ENCODE results near the gene E2F7.

E2F7 gene

DNA sequence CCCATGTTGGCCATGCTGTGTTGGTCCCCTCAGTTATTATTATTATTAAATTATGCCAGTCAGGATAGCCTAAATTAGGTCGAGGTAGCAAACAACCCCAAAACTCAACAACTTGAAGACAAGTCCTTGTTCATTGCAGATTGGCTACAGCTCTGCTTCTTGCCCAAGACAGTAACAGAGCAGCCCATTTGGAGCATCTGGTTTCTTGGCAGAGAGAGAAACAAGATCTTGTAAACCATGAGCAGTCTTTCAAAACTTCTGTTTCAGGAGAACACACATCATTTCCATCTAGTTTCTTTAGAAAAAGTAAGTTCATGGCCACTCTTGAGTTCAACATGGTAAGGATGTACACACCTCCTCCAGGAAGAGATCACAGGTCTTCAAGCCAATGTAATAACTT lies 52.3 kb downstream of the E2F7 start:
- DNase-seq: no peak

DNA sequence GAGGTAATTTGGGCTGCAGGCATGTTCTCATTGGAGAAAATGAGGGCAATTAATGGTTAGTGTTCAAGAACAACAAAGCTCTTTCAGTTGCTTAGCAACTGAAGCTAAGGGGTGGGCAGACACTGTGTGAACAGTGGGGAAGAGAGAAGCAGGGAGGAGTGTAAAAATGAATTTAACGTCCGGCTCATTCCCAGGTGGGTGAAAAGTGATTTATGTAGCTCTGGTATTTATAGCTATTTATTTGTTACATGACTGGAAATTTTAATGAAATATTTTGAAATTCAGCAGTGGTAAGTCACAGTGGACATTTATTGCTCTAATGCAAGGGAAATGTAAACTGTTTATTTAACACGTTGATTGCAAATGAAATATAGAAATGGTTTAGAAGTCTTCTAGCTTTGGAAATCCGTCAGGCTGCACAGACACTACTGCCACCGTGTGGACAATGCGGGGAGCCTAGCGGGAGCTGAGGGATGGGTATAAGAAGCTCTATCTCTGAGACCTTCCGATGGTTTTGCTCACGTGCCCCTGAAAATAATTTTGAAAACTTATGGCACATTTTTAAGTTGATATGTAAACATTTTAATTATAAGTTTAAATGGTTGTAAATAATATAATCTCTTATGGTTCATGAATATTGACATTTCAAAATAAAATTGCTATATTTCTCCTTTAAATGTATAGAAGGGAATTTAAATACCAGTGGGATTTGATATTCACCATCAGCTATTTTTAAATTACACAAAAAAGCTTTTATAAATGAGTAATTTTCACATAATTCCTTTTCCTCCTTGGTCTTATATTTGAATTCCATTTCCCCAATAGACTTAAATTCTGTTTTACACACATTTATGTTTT lies 54.4 kb downstream of the E2F7 start:
- DNase-seq: peak; percentile 70

DNA sequence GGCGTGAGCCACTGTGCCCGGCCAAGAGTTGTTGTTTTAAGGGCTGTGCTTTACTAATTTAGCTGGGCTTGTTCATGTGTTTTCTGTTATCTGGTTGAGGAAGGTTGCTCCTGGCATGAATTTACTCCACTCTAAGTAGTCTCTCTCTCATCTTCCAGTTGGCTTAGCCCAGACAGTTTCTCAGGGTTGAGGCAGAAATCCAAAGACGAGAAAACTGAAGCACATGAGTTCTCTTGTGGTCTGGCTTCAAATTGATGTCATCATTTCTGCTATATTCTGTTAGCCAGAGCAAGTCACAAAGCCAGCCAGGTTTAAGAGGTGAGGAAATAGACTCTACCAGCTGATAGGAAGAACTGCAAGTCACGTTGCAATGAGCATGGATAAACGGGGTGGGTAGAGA lies 57.9 kb downstream of the E2F7 start:
- no peak for DNase-seq

DNA sequence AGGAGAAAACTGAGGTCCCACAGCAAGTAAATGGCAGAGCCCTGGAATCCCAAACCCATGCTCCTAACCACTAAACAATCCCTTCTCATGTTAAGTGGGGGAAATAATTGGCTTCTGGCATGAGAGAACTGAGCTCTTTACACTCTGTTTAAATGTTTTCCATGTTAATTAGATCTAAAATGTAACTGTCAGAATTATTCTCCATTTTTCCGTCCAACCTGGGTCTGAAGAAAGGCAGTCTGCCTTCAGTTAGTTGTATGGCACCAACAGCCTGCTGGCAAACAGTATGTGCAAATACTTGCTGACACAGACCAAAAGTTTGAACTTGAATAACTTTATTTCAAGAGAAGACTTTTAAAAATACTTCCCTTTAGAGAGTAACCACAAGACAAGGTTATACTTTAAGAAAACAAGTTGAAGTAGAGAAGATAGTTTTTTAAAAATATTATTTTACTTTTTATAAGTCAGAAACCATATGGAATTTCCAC lies 59.7 kb downstream of the E2F7 start:
- DNase-seq: no peak

DNA sequence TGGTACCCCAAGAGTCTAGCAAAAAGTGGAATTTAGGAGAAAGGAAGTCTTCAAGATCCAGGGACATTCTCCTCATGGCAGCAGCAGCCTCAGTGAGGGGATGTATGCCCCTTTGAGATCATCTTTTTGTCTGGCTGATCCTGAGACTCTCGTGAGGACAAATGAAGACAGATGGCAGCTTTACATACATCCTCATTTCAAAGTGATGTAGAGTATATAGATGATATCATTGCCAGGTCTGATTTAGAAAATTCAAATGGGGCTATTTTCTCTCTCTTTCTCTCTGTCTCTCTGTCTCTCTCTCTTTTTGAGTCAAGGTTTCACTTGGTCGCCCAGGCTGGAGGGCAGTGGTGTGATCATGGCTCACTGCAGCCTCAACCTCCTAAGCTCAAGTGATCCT lies 61.5 kb downstream of the E2F7 start:
- no peak for DNase-seq

DNA sequence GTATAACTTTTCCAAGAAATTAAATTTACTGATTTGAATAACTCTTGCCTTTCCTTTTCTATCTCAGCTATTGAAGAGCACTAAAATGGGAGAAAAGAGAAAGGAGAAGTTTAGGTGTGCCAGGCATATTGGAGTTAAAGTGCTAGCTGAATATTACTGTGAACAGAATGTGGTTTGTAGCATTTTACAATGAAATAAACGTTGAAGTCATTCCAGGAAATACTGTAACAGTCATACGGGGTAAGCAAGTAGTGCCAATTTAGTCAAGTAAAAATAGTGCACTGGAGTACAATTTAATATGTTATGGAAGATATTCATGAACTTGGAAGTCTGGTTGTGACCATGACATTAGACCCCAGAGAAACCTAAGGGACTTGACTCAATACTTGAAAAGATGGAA lies 62.1 kb downstream of the E2F7 start:
- DNase-seq: no peak

DNA sequence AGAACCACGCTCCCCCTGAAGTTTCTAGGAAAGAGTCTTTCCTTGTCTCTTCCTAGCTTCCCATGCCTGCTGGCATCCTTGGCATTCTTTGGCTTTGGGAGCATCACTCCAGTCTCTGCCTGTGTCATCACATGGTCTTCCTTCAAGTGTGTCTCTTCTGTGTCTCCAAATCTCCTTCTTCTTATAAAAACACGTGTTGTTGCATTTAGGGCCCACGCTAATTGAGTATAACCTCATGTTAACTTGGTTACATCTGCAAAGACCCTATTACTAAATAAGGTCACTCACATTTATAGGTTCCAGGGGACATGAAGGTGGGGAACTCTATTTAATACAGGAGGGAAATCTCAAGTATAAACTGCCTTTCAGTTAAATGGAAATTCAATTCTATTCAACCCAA lies 63.0 kb downstream of the E2F7 start:
- DNase-seq: no peak

DNA sequence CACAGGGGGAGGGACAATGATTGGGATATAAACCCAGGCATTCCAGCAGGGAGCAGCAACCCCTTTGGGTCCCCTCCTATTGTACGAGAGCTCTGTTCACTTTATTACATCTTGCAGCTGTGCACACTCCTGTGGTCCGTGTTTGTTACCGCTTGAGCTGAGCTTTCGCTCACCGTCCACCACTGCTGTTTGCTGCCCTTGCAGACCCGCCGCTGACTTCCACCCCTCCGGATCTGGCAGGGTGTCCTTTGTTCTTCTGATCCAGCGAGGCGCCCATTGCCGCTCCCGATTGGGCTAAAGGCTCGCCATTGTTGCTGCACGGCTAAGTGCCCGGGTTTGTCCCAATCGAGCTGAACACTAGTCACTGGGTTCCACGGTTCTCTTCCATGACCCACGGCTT lies 64.1 kb downstream of the E2F7 start:
- DNase-seq: no peak

DNA sequence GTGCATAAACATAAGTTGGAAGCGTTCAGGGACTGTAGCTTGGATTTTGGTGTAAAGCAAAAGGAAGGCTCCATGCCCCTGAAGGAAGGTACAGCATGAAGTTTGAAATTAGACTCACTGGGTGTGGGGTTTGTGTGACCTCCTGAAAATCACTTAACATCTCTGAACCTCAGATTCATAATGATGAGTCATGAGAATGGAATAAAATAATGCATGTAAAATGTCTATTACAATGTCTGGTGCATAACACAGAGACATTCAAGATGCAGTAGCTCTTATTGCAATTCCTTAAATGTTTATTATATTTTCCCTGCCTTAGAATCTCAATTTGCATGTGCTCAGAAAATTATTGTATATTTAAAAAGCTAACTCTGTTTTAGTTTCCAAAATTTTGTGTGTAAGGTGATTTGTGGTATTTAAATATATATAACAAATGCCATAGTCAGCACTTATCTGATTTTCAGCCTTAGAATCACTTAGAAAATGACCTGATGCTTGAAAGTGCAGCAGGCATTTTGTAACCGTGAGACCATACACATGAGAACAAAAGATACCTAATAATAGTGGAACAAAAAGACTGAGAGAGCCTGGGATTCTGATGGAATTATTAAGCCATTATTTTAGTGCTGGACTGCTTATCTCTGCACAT lies 66.3 kb downstream of the E2F7 start:
- DNase-seq: no peak

DNA sequence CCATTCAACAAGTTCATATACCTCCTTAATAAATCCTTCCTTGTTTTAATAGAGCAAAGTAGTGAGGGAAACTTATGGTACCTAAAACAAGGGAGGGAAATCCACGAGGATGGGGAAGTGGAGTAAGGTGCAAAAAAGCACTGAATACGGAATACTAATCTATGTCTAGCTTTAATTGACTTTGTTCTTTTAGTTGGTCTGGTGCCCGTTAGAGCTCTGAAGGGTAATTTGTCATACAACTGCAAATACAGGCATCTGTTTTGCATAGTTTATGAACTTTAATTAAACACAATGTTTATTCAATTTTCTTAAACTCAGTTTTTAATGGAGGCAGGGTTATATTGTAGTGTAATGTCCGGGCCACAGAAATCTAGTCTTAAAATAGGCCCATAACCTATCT lies 67.0 kb downstream of the E2F7 start:
- no peak for DNase-seq

DNA sequence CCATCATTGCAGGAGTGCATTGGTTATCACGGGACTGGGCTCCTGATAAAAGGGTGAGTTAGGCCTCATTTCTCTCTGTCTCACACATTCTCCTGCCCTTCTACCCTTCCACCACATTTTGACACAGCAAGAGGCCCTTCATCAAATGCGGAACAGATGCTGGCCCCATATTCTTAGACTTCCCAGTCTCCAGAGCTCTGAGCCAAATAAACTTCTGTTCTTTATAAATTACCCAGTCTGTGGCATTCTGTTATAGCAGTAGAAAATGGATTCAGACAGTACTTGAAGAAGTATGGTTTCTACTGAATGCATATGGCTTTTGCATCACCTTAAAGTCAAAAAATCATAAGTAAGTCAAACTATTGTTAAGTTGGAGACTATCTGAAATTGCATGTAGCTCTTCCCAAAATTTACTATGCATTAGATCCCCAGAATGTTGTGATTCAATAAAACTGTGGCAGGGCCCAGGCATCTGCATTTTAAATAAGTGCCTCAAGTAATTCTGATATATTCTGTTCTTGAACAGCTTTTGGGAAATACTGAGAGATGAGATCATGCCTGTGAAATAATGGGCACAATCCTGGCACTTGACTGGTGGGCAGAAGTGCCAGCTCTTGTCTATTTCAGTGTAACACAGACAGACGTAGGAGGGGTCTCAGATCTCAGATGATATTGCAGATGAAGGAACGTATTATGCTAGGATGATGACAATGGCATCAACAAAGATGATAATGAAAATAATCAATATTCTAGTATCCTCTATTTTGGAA lies 68.2 kb downstream of the E2F7 start:
- DNase-seq: no peak

DNA sequence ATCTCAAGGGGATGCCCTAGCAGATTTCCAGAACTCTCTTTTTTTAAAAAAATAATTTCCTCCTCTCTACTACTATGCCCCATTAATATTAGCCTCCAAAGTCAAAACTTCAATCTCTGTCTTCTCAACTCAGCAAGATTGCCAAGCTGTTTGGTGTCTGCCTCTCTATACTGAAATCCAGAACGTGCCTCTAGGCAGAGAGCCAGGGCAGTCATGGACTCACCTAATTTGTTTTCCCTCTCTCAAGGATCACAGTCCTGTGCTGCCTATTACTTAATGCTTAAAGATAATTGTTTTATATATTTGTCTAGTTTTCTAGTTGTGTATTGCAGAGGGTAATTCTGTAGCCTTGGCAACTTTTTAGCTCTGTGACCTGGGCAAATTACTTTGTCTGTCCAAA lies 74.7 kb downstream of the E2F7 start:
- no peak for DNase-seq

DNA sequence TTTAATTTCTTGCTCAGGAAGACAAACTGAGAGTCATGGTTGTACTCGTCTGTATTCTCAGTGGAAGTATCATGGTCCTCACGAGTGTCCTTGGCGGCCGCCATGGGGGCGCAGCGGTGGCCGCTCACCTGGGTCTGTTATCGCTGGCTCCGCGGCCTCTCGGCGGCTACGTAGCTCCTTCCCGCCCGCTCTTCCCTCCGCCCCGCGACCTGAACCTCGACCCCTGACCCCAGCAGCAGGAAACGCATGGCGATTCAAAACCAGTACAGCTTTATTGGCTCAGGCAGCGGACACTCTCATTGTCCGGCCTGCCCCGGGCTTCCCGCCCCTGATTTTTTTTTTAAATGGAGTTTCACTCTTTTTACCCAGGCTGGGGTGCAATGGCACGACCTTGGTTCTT lies 80.8 kb downstream of the E2F7 start:
- no peak for DNase-seq

DNA sequence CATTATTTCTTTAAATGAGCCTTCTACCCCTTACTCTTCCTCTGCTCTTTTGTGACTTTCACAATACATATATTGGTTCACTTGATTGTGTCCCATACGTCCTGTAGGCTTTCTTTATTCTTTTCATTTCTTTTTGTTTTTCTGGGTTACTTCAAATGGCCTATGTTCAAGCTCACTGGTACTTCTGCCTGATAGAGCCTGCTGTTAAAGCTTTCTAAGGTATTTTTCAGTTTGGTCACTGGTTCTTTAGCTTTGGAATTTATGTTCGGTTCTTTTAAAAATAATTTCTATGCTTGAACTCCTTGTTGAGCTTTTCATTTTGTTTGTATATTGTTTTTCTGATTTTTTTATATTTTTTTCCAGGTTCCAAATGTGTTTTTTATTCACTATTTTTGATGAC lies 81.9 kb downstream of the E2F7 start:
- DNase-seq: no peak

DNA sequence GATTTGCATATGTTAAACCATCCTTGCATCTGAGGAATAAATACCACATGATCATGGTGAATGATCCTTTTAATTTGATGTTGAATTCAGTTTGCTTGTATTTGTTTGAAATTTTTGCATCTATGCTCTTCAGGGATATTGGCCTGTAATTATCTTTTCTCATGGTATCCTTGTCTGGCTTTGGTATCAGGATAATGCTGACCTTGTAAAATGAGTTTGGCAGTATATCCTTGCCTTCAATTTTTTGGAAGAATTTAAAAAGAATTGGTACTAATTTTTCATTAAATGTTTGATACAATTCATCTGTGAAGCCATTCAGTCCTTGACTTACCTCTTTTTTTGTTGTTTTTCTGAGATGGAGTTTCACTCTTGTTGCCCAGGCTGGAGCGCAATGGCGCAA lies 85.2 kb downstream of the E2F7 start:
- DNase-seq: no peak

DNA sequence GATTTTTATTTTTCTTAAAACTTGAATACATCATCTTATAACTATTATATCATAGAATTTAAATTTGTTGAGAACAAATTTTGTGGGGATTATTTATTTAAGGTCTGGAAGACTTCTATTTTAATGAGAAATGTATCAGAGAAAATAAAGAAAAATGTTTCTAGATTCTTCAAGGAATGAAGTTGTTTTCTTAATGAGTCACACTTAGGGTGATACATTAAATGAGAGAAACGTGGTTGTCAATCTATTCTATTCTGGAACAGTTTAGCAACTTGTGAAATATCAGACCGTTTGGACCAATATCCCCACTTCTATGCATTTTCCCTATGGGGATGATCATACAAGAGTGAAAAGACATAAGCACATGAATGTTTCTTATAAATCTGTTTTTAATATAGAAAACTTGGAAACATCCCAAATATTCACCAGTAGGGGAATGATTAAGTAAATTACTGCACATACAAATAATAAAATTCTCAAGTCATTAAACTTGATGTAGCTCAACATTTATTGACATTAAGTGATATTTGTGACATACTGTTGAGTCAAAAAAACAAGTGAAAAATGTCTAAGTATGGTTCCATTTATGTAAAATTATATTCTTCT lies 88.5 kb downstream of the E2F7 start:
- DNase-seq: no peak
